Osteocyte (in vitro differentiated cells): ENCODE data around the gene MTA3. TPM values are rescaled to one million over a fixed set of nuclear protein-coding genes. Genes with fewer than 3 reads are reported as not detected.

Source experiments
- DNase-seq: peaks from one replicate; pipeline ENCODE4 v3.0.0; 2021; ENCODE audit warnings: mixed read lengths; ENCODE audit not compliant: unreplicated experiment; ENCODE audit errors: extremely low spot score
- H3K27ac Mint-ChIP-seq: one replicate; pipeline ENCODE4 v1.8.0; 2021; ENCODE audit warnings: mild to moderate bottlenecking, mixed read lengths; ENCODE audit not compliant: unreplicated experiment
- H3K27me3 Mint-ChIP-seq: one replicate; pipeline ENCODE4 v1.8.0; 2021; ENCODE audit warnings: mixed read lengths; ENCODE audit not compliant: unreplicated experiment
- H3K36me3 Mint-ChIP-seq: one replicate; pipeline ENCODE4 v1.8.0; 2021; ENCODE audit warnings: mixed read lengths; ENCODE audit not compliant: unreplicated experiment
- H3K4me1 Mint-ChIP-seq: one replicate; pipeline ENCODE4 v1.8.0; 2021; ENCODE audit warnings: mixed read lengths; ENCODE audit not compliant: unreplicated experiment
- H3K4me3 Mint-ChIP-seq: one replicate; pipeline ENCODE4 v1.8.0; 2021; ENCODE audit warnings: mild to moderate bottlenecking, moderate library complexity, mixed read lengths; ENCODE audit not compliant: unreplicated experiment
- H3K9me3 Mint-ChIP-seq: one replicate; pipeline ENCODE4 v1.8.0; 2021; ENCODE audit warnings: mixed read lengths; ENCODE audit not compliant: unreplicated experiment
- CTCF ChIP-seq: fragments of 200-600 bp; sonication (generic); IDR thresholded peaks from 2 replicates; pipeline ENCODE4 v1.5.0; 2021; ENCODE audit warnings: antibody characterized with exemption, mild to moderate bottlenecking, moderate library complexity
- total RNA-seq: library from RNA; stranded (reverse); gene quantifications from 2 replicates; pipeline ENCODE4 v1.2.1, GENCODE V29; 2021

The MTA3 gene
- total RNA-seq, 1 donor from 2014 or later: 49.2 TPM

GRCh38 chr2:42736598-42737322 is 168.3 kb downstream of the MTA3 start:
- no peak for TF ChIP-seq CTCF
- DNase-seq: no peak
- Mint-ChIP-seq H3K27ac (no peak overlapping the region), H3K9me3 (peaks cover 21% of the 10 kb centered on the region), H3K27me3 (no peaks in the 10 kb centered on the region), H3K4me1 (no peaks in the 10 kb centered on the region), H3K36me3 (peaks cover 61% of the 10 kb centered on the region), H3K4me3 (no peak overlapping the region)

DNA sequence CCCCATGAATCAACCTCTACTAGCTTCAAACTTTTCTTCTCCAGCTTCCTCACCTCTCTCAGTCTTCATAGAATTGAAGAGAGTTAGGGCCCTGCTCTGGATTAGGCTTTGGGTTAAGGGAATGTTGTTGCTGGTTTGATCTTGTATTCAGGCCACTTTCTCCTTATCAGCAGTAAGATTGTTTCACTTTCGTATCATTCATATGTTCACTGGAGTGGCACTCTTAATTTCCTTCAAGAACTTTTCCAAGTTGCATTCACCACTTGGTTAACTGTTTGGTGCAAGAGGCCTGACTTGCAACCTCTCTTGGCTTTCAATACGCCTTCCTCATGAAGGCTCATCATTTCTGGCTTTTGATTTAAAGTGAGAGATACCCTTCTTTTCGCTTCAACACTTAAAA is 172.7 kb downstream of the MTA3 start:
- Mint-ChIP-seq H3K27ac (no peak overlapping the region), H3K4me3 (no peak overlapping the region), H3K9me3 (no peaks in the 10 kb centered on the region), H3K36me3 (peaks cover 35% of the 10 kb centered on the region), H3K27me3 (no peaks in the 10 kb centered on the region), H3K4me1 (peaks cover 8% of the 10 kb centered on the region)
- no peak for TF ChIP-seq CTCF
- no peak for DNase-seq

DNA sequence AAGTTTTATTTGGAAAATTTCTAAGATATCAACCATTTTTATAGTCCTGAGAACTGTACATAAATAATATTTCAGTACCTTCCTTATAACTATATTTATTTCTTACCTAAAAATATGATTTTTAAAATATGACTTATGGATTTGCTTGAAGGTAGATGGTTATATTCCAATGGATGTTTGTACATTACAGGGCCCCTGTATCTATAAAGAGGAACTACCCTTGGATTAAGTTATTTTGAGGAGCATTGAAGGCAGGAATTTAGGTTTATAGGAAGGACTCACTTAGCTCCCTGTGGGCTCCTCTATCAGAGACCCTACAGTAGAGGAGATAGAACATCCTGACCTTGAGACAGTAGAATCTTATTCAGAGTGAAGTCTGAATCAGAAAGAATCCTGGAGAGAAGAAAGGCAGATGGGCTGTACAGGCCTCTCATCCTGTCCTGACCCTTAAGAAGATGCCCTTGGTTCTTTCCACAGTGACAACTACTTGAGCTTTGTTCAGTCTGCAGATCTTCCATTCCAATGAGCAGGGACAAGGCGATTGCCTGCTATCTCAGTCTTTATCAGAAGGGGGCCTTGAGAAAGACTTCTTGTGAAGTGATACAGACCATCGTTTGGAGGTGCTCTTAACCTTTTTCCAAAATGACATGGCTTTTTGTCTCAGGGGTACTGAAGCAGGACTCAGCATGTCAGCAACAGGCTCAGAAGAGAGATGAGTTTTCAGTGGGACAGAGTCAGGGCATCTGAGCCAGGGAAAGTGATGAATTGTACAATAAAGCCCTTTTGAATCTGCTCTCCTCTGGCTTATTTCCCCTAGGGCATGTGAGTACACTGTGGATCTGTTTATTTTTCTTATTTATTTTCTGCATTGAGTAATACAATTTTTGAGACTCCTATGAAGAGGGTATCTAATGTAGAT is 174.6 kb downstream of the MTA3 start:
- H3K36me3 Mint-ChIP-seq: peaks cover 27% of the 10 kb centered on the region
- H3K9me3 Mint-ChIP-seq: no peaks in the 10 kb centered on the region
- no peak for DNase-seq
- peaks cover 8% of the 10 kb centered on the region for H3K4me1 Mint-ChIP-seq
- TF ChIP-seq CTCF: no peak
- no peak overlapping the region for H3K4me3 Mint-ChIP-seq
- no peaks in the 10 kb centered on the region for H3K27me3 Mint-ChIP-seq
- H3K27ac Mint-ChIP-seq: no peak overlapping the region

DNA sequence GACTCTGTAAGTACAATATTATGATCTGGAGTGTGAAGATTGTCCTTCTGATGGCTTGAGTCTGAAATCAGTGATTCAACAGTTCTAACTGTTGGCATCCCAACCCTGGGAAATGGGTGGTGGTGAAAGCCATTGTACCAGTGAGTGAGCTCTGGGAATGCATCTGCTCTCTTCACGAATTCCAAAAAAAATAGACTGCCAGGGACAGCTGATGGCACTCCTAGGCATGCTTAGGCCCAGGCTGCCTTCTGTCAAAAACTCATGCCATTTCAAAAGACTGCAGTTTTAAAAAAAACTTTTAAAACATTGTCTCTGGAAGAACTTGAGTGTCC is 175.2 kb downstream of the MTA3 start:
- no peak overlapping the region for H3K27ac Mint-ChIP-seq
- no peak for DNase-seq
- TF ChIP-seq CTCF: no peak
- peaks cover 28% of the 10 kb centered on the region for H3K36me3 Mint-ChIP-seq
- H3K27me3 Mint-ChIP-seq: no peaks in the 10 kb centered on the region
- no peak overlapping the region for H3K4me3 Mint-ChIP-seq
- peaks cover 8% of the 10 kb centered on the region for H3K4me1 Mint-ChIP-seq
- no peaks in the 10 kb centered on the region for H3K9me3 Mint-ChIP-seq

- Mint-ChIP-seq H3K27ac (no peak overlapping the region), H3K9me3 (no peaks in the 10 kb centered on the region)
Observed at GRCh38 chr2:42744545-42745082, 176.2 kb downstream of the MTA3 start.

More at GRCh38 chr2:42744545-42745082, 176.2 kb downstream of the MTA3 start:
- no peak for DNase-seq
- TF ChIP-seq CTCF: no peak
- Mint-ChIP-seq H3K4me1 (peaks cover 8% of the 10 kb centered on the region), H3K4me3 (no peak overlapping the region), H3K36me3 (peaks cover 27% of the 10 kb centered on the region), H3K27me3 (no peaks in the 10 kb centered on the region)
